IPS-20b (cell line): Measurements from ENCODE around the gene OXCT1.

ENCODE experiments used
- H3K27ac ChIP-seq: one replicate; pipeline ENCODE4 v1.5.1; 2013; ENCODE audit warnings: low read length
- H3K27me3 ChIP-seq: 2 replicates; pipeline ENCODE4 v1.6.1; 2013; ENCODE audit warnings: mild to moderate bottlenecking, low read length, inconsistent platforms; ENCODE audit not compliant: insufficient read depth
- H3K36me3 ChIP-seq: 2 replicates; pipeline ENCODE4 v1.6.1; 2013; ENCODE audit warnings: low read depth, mild to moderate bottlenecking, inconsistent platforms, low read length, moderate library complexity; ENCODE audit not compliant: insufficient read depth
- H3K4me1 ChIP-seq: 2 replicates; pipeline ENCODE4 v1.6.1; 2013; ENCODE audit warnings: mild to moderate bottlenecking, control low read depth, inconsistent platforms, low read length, moderate library complexity; ENCODE audit not compliant: insufficient read depth
- H3K4me3 ChIP-seq: 2 replicates; pipeline ENCODE4 v1.5.1; 2013; ENCODE audit warnings: mild to moderate bottlenecking, low read length, inconsistent platforms
- H3K9ac ChIP-seq: 2 replicates; pipeline ENCODE4 v1.6.1; 2013; ENCODE audit warnings: low read depth, mild to moderate bottlenecking, inconsistent platforms, low read length, moderate library complexity
- H3K9me3 ChIP-seq: 2 replicates; pipeline ENCODE4 v1.6.1; 2013; ENCODE audit warnings: mild to moderate bottlenecking, low read depth, low read length, inconsistent platforms; ENCODE audit not compliant: insufficient read depth

Gene OXCT1

GRCh38 chr5:41695920-41696582, 174.2 kb downstream of the OXCT1 start:
- Histone ChIP-seq H3K27me3 (no peaks in the 10 kb centered on the region), H3K4me1 (no peaks in the 10 kb centered on the region), H3K9me3 (no peaks in the 10 kb centered on the region), H3K9ac (no peak overlapping the region), H3K4me3 (no peak overlapping the region), H3K27ac (no peak overlapping the region), H3K36me3 (no peaks in the 10 kb centered on the region)

GRCh38 chr5:41686767-41687166, 183.5 kb downstream of the OXCT1 start:
- Histone ChIP-seq H3K9ac (no peak overlapping the region), H3K36me3 (no peaks in the 10 kb centered on the region), H3K27me3 (no peaks in the 10 kb centered on the region), H3K9me3 (no peaks in the 10 kb centered on the region), H3K4me1 (no peaks in the 10 kb centered on the region), H3K4me3 (no peak overlapping the region), H3K27ac (no peak overlapping the region)

DNA sequence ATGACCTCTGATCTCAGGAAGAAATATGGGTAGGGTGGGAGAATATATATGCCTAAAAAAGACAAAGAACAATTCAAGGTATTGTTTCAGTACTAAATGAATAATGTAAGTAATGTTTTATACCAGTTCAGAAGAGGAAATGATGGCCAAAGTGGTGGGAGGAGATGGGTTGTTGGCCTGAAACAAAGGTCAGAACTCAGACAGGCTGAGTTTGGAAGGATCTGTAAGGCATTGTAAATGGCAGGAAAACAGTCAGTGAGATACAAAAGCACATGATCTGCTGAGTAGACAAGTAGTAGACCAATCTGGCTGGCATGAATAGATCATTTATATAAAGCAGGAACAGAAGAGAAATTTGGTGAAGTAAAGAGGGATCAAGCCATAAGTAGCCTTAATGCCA, 184.0 kb downstream of the OXCT1 start:
- H3K4me3 ChIP-seq: no peak overlapping the region
- no peaks in the 10 kb centered on the region for H3K9me3 ChIP-seq
- no peaks in the 10 kb centered on the region for H3K36me3 ChIP-seq
- no peak overlapping the region for H3K9ac ChIP-seq
- no peak overlapping the region for H3K27ac ChIP-seq
- H3K4me1 ChIP-seq: no peaks in the 10 kb centered on the region
- H3K27me3 ChIP-seq: no peaks in the 10 kb centered on the region

GRCh38 chr5:41683181-41683580, 187.0 kb downstream of the OXCT1 start:
- H3K36me3 ChIP-seq: no peaks in the 10 kb centered on the region
- H3K9ac ChIP-seq: no peak overlapping the region
- H3K9me3 ChIP-seq: no peaks in the 10 kb centered on the region; the same call in 1 of the 2 replicates
- H3K4me1 ChIP-seq: no peaks in the 10 kb centered on the region
- no peaks in the 10 kb centered on the region for H3K27me3 ChIP-seq
- no peak overlapping the region for H3K27ac ChIP-seq
- no peak overlapping the region for H3K4me3 ChIP-seq

DNA sequence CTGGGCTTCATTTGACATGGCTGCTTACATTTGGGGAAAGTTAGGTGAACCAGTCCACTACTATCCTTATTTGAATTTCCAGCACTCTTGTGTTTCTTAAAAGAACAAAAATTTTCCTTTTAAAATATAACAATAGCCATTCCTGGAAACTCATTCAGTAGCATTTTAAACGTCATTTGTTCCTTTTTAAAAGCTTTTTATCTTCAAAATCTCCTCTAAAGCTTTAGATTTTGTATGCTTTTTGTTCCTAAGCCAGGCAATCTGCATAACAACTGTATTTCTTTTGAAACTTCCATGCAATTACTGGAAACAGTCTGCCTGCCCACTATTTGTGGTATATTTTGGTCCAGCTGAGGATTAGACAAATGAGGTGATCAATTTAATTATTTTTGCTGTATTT, 187.6 kb downstream of the OXCT1 start:
- H3K4me1 ChIP-seq: no peaks in the 10 kb centered on the region
- no peaks in the 10 kb centered on the region for H3K36me3 ChIP-seq
- no peaks in the 10 kb centered on the region; the same call in 1 of the 2 replicates for H3K9me3 ChIP-seq
- H3K4me3 ChIP-seq: no peak overlapping the region
- no peak overlapping the region for H3K27ac ChIP-seq
- no peaks in the 10 kb centered on the region for H3K27me3 ChIP-seq
- H3K9ac ChIP-seq: no peak overlapping the region

- H3K27me3 ChIP-seq: no peaks in the 10 kb centered on the region
- no peak overlapping the region for H3K4me3 ChIP-seq
- no peaks in the 10 kb centered on the region for H3K36me3 ChIP-seq
- H3K27ac ChIP-seq: no peak overlapping the region
- no peaks in the 10 kb centered on the region; the same call in 1 of the 2 replicates for H3K9me3 ChIP-seq
- H3K9ac ChIP-seq: no peak overlapping the region
- H3K4me1 ChIP-seq: no peaks in the 10 kb centered on the region
These were observed 188.4 kb downstream of the OXCT1 start for GRCh38 chr5:41681840-41682239.
